Daoy (cell line): Measurements from ENCODE around the gene KLK6. TPM values are rescaled to one million over a fixed set of nuclear protein-coding genes. Genes with fewer than 3 reads are reported as not detected.

ENCODE experiments used
- DNase-seq: peaks from one replicate; pipeline ENCODE4 v3.0.0-alpha.2; 2015; ENCODE audit warnings: low read depth
- total RNA-seq: library from RNA; depleted of rRNA; stranded (reverse); fragments of >200 nt; shearing (Covaris generic); gene quantifications from 2 replicates; pipeline ENCODE4 v1.2.3, GENCODE V29; 2014; rRNA removed

The KLK6 gene
- not detected in 2 replicates for total RNA-seq

DNA sequence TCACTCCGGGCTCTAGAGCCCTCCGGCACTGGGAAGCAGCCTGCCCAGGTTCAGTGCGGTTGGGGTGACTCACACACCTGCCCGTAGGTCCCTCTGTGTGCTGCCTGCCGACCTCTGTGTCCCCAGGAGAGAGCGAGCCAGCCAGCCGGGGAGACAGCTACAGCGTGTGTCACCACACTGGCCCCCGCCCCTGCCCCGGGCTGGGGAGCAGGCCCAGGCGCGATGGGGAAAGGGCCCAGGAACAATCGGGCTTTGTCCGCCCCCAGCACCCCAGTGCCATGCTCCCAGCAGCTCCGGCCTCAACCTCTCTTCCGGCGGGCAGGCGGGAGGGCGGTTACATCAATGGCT is at the start of gene KLK6:
Gene KLK6 (minus strand): TSS at position 179 of the 348 bp plus-strand sequence. CDS start 1,487 bp downstream, outside the sequence.
- DNase-seq = peak; percentile 50

DNA sequence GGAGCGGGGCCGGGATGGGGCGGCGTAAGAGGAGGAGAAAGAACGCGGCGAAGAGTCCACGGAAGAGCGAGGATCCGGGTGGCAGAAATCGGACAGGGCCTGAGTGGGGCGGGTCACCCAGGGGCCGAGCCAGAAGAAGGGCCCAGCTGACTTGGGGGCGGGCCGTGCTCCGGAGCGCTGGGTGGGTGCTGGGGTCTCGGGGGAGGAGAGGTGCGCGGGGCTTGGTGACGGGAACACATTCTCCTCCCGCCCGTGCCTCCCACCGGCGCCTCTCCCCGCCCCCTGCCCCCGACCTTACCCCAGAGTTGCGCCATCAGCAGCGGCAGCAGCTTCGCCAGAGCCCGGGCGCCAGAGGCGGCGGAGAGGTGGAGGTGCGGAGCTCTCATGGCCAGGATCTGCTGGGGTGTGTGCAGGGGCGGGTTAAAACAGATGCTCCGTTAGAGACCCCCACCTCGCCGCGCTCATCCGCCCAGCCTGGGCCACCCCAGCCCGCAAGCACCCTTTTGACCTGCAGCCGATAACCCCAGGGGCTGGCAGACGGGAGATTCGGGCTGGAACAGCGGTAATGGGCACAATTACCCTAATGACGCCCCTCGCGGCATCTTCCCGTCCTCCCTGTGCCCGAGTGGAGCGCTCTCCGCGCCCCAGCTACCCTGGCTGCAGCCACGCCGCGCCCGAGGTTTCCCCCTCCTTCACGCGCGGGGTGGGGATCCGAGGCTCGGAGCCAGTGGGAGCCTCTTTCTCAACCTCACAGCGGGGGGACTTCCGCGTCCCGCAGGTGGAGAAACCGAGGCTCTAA is 49.6 kb upstream of the KLK6 start:
- peak; percentile 54 for DNase-seq

DNA sequence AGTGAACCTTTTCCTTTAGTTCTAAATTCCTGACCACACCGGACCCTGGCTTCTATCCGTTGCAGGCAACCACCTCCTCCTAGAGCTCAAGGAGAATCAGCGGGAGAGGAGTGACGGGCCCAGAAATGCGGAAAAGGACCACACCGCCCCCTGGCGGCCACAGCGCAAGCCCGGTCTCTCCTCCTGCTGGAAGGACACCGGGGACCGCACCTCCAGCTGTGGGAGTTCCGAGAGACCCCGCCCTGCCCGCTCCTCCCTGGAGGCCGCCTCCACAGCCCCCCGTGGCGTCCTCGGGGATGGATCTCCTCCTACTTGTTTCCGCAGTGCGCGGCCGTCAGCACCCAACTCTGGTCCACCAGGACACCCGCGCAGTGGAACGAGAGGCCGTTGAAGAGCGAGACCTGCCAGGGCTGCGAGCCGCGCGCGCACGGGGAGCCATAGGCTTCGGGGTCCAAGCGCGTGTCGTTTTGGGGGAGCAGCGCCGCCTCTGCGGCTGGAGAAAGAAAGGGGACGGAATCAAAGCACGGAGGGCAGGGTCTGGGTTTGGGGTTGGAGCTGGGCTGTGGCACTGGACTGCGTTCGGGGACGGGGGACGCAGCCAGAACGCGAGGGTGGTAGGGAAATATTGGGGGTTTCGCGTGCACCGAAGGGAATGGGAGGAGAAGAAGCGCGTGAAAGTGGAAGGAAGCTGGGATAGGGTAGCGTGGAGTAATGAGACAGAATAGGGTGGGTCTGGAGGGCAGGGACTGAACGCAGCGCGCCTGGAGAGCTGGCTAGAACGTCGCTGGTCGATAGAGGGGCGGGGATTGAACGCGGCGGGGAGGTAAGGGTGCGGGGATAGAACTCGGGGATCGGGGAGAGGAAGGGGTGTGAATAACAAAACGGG is 47.6 kb upstream of the KLK6 start:
- peak; percentile 89 for DNase-seq

DNA sequence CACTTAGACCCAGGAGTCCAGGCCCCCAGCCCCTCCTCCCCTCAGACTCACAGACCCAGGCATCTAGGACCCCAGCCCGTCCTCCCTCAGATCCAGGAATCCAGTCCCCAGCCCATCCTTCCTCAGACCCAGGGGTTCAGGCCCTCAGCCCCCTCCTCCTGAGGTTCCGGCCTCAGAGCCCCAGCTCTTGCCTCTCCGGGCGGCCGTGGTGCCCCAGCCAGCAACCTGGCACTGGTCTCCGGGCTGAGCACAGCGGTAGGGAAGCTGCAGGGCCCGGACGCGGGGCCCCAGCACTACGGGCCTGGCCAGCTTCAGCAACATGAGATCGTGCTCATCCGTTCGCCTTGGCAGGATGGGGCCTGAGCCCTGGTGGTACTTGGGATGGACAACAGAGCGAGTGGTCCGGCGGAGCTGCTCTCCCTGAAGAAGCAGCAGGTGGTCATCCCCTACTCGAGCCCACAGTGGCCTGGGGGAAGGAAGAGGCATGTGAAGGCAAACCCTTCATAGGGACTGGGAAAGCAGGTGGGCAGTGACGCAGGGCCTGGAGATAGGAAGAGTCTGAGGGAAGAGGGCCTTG is 46.4 kb upstream of the KLK6 start:
- DNase-seq = no peak

DNA sequence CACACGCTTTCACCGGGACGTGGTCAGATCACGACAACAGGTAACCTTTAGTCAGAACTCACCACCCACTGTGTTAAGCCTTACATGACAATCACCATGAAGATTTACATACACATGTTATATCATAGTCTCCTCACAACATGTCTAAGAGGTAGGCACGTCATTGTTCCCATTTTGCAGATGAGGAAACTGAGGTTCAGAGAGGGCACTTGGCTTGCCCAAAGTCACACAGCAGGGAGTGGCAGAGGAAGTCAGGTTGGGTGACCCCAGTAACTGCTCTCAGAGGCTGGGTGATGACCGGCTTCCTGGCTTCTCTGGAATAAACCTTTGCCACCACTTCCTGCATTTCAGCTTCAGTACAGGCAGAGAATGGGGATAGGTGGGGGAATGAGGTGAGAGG is 44.9 kb upstream of the KLK6 start:
- no peak for DNase-seq

DNA sequence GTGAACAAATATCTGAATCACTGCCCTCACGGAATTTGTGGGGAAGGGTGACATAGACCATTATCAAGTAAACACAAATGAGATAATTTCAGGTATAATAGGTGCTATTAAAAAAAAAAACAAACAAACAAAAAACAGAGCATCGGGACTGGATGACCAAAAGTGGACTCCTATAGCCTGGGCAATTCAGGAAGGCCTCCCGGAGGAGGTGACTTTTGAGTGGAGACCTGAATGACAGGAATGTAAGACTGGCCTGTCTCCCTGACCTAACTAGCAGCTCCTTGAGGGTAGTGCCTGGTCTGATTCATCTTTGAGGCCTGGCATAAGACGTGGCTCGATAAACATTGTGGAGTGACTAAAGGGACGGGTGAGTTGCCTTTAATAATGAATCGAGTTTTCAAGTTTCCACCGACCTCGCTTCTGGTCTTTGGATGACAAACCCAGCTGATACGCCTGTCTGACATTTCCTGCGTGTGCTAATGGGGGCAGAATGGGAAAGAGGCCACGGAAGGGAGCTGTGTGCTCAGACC is 43.3 kb upstream of the KLK6 start:
- DNase-seq = no peak

DNA sequence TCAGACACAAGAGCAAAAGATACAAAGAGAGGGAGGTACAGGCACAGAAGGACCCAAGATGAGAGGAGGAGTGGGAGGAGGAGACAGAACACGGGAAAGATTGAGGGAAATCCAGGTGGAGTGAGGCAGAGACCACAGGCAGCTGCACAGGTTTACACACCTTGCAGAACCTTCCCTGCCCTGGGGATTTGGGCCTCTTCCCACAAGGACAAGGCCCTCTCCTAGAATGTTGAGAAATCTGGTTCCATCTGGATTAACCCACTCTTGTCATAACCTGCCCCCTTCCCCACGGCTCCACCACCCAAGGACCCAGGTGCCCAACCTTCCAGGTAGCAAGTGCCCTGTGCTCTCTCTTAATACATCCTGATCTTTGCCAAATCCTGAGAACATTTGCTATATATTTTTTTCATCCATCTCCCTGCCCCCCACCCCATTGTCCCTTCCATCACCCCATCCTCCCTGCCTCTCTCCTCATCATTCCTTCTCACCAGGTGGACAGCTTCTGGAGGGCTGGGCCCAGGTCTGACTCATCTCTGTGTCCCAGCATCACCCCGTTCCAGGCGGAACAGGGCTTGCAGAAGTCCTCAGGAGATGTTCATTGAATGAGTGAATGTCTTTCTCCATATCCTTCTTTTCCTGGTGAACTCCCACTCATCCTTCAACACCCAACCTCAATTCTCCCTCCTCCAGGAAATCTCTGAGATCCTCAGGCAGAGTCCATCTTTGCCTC is 40.8 kb upstream of the KLK6 start:
- DNase-seq = no peak

DNA sequence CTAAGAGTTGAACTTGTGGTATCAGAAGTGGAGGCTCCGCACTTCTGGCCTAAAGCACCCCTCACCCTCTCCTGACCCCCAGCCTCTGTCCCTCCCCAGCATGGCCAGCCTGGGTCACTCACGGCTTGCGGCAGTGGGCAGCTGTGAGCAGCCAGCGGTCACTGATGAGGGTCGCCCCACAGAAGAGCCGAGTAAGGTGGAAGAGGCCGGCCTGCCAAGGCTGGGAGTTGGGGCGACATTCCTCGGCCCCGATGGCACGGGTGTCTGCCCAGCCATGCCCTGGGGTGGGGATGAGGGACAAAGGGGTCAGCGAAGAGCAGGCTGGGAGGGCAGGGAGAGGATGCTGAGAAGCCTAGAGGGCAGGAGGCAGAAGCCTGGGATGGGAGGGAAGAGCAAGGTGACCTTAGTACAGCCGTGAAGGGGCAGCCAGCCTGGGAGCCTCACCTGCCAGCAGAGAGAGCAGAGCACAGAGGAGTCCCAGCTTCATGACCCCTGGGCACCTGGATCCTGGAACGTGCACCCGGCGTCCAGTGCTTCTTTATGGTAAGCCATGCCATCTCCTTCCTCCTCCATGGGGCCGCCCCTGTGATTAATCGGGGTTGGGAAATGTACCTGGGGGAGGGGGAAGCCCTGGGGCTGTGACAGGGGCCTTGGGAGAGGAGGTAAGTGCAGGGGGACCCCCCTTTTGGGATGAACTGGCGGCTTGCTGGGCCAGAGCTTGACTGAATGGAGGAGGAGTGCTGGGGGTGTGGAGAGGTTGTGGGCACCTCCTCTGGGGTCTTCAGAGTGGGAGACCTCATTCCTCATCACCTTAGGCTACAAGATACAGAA is 39.9 kb upstream of the KLK6 start:
- DNase-seq = no peak

DNA sequence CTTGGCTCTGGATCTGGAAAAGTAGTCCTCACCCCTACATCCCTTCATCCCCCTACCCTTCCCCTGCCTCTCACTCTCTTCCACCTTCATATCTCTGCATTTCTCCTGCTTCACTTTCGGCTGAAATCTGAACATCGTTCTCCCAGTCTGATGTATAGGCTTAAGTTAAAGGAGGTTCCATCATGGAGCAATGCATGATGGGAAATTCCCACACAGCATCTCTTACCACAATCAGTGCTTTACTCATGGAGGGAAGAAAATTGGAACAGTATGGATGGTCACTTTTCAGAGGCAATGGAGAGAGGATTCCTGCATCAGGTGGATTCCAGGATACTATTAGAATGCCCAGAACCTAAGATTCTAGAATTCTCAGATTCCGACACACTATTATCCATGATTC is 38.1 kb upstream of the KLK6 start:
- no peak for DNase-seq

DNA sequence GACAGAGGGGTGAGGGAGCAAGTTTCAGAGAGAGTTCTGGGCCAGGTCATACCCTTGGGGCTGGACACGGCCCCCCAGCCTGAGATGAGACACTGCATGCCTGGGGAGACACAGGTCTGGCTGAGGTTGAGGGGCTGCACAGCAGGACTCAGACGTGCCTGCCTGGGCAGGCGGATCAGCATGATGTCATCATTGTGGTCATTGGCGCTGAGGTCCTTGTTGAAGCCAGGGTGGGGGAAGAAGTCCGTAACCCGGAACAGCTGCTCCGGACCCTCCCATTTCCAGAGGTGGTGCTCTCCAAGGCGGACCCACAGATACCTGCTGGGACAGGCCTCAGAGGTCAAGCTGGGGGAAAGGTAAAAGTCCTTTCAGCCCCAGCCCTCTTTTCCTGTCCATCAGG is 37.0 kb upstream of the KLK6 start:
- no peak for DNase-seq

DNA sequence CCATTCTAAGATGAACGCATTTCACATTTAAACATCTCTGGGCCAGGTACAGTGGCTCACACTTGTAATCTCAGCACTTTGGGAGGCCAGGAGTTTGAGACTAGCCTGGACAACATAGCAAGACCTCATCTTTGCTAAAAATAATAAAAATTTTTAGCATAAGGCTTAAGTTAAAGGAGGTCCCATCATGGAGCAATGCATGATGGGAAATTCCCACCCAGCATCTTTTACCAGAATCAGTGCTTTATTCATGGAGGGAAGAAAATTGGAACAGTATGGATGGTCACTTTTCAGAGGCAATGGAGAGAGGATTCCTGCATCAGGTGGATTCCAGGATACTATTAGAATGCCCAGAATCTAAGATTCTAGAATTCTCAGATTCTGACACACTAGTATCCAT is 35.9 kb upstream of the KLK6 start:
- no peak for DNase-seq

DNA sequence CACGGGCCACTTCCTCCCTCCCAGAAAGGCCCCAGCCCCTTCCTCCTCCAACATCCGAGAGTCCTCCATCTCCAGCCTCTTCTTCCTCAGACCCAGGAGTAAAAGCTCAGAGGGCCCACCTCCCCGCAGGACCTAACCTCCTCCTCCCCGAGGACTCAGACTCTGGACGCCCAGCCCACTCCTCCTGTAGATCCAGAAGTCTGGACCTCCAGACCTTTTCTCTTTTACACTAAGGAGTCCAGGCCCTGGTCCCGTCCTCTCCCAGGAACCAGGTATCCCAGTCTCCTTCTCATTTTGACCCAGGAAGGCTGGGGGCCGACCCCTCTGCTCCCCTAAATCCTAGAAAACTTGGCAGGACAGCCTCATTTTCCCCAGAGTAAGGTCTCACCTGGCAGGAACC is 33.9 kb upstream of the KLK6 start:
- no peak for DNase-seq

DNA sequence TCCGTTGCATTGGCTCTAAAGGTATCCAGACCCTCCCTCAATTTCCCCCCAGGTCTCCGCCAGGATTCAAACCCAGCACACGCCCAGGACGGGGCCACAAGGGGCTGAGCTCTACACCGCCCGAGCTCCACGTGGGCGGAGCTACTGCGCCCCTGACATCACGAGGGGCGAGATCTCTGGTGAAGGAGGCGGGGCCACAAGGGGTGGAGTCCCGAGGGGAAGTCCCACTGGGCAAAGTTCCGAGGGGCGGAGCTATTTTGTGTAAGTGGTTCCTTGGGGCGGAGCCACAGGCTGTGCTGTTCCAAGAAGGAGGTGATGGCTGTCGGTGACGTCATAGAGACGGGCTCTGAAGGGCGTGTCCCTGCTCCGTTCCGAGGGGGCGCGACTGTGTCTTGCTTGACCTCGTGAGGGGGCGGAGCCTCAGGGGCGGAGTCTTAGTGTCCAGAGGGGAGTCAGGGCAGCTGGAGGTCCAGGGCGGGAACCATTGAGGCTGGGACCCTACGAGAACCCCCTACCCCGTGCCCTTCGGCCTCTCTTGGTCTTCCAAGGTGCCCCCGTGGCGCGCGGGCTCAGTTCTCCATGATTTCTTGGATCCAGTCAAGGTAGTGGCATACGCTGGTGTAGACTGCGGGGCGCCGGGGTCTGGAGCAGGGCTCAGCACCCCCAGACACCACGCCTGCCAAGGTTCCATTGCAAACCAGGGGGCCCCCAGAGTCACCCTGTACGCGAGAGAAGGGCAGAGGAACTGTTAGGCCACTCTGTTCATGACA is 33.3 kb upstream of the KLK6 start:
- DNase-seq = peak; percentile 83

DNA sequence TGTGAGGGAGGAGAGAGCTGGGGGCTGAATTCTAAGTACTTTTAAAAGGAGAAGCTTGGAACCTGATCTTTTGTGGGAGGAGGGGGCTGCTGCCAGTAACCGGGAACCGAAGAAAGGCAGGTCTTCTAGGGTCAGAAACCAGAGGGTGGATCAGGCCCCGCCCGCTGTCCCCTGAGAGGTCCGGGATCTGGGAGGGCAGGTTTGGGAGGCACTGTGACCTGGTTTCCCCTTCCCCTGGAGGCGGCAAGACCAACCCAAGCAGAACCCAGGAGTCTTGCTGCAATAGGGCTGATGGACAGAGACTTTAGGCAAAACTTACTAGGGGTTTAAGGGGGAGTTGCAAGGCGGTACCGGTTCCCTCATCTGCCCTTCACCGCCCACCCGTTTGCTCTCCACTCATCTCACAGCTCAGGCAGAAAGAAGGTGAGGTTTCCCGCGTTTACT is 32.7 kb upstream of the KLK6 start:
- DNase-seq = no peak

DNA sequence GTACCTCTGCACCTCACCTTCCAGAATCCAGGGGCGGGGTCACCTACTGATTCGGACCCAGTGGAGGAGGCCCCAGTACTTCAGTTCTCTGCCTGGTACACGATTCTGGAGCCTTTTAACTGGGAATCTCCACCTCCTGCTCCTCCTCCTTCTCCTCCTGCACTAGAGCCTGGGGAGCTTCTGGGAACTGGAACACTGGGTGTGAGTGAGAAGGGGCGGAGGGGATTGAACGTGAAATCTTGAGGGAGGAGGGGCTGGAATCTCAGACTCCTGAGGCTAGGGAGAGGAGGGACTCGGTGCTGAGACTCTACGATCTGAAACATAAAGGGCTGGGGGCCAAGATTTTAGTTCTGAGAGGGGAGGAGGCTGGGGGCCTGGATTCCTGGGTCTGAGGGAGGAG is 32.1 kb upstream of the KLK6 start, which contains the start of gene KLK8:
Gene KLK8 (minus strand): TSS at position 90 of the 400 bp plus-strand sequence. CDS start 437 bp downstream, outside the sequence.
- DNase-seq = no peak

DNA sequence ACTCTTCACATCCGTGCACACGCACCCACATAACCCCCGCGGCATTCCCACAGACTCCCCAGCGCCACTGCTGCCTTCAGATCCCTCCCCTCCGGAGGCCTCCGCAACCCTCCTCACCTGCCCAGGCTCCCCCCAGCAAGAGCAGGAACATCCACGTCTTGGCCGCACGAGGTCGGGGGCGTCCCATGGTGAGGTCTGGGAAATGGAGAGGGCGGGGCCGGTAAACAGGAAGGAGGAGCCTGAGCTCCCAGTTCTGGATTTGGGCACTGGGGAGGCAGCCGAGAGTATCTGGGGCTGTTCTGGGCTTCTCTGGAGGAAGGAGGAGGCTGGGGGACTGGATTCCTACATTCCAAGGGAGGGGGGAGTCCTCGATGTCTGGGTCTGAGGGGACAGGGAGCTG is 31.6 kb upstream of the KLK6 start:
- DNase-seq = no peak

DNA sequence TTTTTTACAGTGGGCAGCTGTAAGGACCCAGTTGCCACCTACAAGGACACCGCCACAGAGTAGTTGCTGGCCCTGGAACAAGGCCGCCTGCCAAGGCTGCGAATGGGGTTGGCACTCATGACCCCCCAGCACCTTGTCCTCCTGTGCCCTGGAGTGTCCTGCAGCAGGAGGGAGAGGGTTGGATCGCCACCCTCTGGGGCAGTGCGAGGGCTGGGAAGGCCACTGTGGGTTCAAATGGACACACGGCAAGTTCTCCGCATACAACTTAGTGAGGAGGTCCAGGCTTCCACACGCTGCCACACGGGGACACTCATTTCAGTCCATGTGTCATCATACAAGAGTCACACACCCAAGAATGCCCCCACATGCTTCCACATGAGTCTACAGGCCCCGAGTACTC is 31.0 kb upstream of the KLK6 start:
- DNase-seq = no peak

DNA sequence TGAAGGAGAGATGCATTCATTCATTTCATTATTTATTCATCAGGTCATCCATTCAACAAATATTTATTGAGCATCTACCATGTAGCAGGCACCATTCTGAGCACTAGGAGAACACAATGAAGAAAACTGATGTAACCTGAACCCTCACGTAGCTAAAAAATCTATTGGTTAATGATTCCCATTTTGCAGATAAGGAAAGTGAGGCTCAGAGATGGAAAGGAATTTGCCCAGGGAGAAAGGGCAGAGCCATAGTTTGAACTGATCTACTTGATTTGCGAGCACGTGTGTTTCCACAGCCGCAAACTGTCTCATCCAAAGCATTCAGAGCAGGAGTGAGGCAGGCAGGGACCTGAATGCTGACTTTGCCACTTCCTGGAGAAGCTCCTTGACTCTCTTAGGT is 29.3 kb upstream of the KLK6 start:
- no peak for DNase-seq

DNA sequence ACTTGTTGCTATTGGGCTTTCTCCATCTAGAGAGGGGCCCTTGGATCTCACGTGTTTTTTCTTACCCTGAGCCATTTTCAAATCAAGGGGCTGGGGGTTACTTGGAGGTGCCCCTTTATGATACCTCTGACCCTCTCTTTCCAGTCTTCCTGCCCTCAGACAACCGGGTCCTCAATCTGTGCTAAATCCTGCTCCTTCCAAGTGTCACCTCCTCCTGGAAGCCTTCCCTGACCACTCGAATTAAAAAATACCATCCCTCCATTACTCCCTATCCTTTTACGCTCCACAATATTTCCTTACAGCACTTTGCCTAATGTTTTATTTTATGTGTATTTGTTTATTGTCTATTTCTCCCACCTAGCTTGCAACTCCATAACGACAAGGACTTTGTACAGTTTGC is 28.7 kb upstream of the KLK6 start:
- no peak for DNase-seq

DNA sequence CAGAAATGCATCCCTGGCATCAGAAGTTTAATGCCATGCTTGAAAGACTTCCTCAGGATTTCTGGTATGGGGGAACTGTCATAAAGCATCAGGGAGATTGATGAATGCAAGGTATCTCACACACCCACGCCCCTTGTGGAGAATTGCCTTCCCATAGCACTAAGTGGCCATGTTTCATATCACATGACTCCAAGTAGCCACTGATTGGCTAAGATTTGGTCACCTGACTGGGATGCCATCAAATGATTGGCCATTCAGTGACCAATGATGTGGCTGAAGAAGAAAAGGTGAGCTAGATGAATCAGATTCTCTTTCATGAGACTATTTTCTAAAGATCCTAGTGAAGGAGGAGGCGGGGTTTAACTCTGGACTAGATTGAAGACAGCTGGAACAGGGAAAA is 24.7 kb upstream of the KLK6 start:
- no peak for DNase-seq
